Measurements from ENCODE around the gene HK2. TPM values are rescaled to one million over a fixed set of nuclear protein-coding genes. Genes with fewer than 3 reads are reported as not detected.
"Not testable (repeated sequence)": the region's sequence is repeated elsewhere in the genome, so short reads cannot be mapped to it uniquely, and the experiment has no call there.

Gene HK2
- polyA plus RNA-seq, 12 donors, result 4.5 to 10.6 (median 6.7) TPM; not detected in 1

DNA sequence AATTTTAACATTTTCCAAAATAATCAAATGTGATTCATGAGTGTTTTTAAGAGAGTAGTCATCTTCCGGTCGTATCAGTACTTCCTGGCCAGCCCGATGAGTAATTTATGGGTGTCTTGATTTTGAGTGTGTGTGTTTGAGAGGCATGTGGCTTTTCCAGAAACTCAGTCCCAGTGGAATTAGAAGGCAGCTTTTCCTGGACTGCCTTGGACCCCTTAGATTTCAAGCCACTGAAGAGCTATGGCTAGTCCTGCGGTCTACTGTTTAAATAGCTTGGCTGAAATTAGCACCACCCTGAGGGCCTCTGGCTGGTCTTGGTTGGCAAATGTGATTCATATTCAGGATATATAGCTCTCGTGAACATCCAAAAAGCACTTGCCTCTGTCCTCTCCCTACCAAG, 59.4 kb downstream of the HK2 start:
- no peak for DNase-seq

DNA sequence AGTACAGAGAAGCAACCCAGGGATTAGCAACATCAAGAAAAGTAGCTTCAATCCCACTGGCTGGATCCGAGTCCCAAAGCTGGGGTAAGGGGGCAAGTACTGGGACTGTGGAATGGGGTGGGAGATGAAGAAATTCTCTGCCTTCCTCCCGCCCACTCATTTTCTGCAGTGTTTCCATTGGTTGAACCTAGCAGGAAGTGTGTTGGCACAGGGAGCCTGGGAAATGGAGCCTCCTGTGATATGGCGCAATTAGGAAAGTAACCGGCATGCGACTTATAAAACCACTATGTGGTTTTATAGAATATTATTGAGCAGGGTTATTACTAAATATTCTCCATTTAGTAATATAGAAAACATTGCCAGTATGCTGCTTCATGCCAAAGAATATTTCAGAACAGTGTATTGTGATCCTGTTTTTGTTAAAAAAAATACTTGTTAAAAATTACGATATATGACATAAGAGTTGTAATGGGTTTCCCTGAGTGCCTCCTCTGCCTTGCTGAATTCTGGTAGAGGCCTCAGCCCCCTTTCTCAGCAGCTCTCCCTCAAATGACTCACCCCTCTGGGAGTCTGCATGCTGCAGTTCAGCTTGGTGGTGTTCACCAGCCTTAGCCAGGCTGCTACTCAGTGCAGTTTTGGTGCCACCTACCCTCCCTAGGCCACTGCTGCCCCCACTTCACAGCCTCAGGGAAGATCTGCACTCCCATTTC, 60.5 kb downstream of the HK2 start:
- DNase-seq, result no peak

DNA sequence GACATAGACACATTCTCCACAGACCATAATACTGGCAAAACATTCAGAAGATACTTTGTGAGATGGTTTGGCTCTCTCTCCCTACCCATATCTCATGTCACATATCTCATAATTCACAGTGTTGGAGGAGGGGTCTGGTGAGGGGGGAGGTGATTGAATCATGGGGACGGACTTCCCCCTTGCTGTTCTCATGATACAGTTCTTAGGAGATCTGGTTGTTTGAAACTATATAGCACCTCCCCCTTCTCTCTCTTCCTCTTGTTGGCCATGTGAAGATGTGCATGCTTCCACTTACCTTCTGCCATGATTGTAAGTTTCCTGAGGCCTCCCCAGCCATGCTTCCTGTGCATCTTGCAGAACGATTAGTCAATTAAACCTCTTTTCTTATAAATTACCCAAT, 61.1 kb downstream of the HK2 start:
- no peak for DNase-seq

GRCh38 chr2:74896232-74896631, 62.3 kb downstream of the HK2 start:
- DNase-seq, result no peak

- DNase-seq, result not testable (repeated sequence)
These were observed 66.3 kb downstream of the HK2 start for GRCh38 chr2:74900225-74900624.

DNA sequence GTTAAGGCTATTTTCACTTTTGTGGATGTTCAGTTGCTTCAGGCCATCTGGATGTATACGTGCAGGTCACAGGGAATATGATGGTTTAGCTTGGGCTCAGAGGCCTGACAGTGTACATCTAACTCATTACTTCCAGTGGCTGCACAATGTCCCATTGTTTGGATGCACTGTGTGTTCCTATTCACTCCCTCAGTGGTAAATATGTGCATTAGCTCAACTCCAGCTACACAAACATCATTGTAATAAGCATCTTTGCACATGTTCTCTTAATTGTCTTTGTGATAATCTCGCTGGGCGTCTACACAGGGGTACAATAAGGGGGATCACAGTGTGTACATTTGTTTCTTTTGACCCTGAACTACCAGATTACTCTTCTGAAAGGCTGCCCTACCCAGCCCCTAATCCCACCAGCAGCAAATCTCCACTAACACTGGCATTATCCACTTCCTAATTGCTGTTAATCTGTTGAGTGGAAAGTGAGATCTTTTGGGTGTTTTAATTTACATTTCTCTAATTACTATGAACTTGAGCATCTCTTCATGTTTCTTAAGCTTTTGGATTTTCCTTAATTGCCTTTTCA, 68.4 kb downstream of the HK2 start:
- DNase-seq, result no peak

GRCh38 chr2:74906395-74906794, 72.5 kb downstream of the HK2 start:
- no peak for DNase-seq

DNA sequence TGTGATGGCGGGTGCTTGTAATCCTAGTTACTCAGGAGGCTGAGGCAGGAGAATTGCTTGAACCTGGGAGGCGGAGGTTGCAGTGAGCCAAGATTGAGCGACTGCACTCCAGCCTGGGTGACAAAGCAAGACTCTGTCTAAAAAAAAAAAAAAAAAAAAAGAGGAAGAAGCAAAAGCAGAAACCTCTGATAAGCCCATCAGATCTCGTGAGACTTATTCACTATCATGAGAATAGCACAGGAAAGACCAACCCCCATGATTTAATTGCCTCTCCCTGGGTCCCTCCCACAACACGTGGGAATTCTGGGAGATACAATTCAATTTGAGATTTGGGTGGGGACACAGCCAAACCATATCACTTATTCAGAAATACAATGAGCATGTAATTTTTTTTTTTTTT, 73.6 kb downstream of the HK2 start:
- DNase-seq, result not testable (repeated sequence)

DNA sequence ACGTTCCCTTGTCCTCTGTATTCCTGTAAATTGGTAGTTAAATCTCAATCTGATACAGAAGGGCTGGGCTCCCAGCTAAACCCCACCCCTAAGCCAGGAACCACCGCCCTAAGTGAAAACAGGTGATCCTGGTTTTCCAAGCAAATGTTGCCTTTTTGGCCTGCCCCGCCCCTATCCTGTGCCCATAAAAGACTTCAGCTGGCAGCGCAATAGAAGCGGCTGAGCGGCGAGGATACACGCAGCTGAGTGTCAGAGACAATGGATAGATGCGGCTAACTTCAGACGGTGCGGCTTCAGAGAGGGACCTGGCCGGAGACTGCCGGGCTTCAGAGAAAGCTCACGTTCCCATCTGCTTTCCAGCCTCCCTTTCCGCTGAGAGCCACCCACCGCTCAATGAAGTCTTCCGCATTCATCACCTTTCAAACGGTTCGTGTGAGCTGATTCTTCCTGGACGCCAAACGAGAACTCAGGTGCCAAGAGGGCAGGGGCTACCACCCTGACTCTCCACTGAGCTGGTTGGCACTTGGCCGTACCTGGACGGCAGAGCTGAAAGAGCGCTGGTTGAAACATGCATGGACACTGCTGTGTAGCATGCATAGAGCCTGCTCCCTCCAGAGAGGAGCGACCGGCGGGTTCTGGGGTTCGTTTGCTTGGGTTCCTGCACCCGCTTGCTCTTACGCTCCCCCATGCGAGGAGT, 75.0 kb downstream of the HK2 start:
- DNase-seq, result no peak

GRCh38 chr2:74910245-74910644, 76.3 kb downstream of the HK2 start:
- DNase-seq, result no peak

DNA sequence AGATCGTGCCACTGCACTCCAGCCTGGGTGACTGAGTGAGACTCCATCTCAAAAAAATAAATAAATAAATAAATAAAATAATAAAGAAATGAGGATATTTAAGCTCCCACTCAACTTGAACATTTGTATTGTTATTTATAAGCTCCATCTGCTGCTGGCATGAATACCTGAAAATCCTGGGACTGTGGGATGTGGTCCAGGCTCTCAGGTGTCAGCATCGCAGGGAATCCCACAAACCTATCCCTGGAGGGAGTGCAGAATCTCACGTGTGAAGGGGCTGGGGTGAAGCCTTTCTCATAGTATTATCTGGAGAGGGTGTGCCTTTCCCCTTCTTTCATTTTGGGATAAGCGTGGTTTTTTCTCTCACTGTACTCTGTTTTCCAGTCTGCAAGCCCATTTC, 77.1 kb downstream of the HK2 start:
- no peak for DNase-seq

GRCh38 chr2:74915743-74916142, 81.8 kb downstream of the HK2 start:
- no peak for DNase-seq

DNA sequence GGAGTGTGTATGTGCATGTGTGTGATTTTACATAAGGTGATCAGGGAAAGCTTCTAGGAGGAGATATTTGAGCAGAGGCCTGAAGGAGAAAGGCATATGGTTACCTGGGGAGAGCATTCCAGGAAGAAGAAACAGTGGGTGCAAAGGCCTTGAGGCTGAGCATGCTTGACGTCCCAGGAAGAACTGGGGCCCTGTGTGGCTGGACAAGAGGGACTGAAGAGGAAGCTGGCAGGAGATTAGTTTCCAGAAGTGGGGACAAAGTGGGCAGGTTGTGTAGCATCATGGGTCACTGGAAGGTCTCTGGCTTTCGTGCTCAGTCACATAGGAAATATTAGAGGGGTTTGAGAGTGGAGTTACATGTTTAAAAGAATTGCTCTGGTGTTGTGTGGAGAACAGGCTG, 82.5 kb downstream of the HK2 start:
- no peak for DNase-seq

- DNase-seq, result no peak
These were observed 84.0 kb downstream of the HK2 start for GRCh38 chr2:74917702-74918619.

GRCh38 chr2:74919827-74920226, 85.9 kb downstream of the HK2 start:
- peak; percentile 46 for DNase-seq

- no peak for DNase-seq
These were observed 87.4 kb downstream of the HK2 start for GRCh38 chr2:74921236-74921736.

DNA sequence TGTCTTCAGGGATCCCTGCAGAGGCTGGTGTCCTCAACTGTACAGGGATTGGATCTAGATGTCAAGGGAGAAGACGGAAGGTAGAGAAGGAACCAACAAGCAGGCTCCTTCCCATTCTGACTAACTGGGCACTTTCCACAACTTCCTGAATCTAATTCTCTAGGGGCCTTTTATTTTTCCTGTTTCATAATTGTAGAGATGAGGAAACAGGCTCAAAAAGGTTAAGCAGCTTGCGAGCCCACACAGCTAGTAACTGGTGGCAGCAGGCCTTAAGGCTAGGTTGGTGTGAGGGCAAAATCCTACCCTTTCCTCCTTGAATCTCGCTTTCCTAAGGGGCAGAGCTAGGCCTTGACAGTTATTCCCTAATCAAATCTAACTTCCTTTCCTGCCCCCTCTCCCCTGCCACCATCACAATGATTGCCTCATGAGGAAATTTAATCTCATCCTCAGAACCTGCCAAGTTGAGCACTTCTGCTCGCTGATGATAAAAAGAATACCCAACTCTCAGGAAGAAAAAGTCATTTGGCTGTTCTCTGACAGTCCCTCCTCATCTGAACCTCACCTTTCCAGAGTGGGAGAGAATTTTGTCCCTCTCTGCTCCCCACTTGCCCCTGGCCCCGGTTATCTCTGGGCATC, 88.8 kb downstream of the HK2 start:
- DNase-seq, result no peak

- DNase-seq, result no peak
These were observed 90.7 kb downstream of the HK2 start for GRCh38 chr2:74924463-74925265.

GRCh38 chr2:74925361-74925786, 91.4 kb downstream of the HK2 start:
- DNase-seq, result no peak

DNA sequence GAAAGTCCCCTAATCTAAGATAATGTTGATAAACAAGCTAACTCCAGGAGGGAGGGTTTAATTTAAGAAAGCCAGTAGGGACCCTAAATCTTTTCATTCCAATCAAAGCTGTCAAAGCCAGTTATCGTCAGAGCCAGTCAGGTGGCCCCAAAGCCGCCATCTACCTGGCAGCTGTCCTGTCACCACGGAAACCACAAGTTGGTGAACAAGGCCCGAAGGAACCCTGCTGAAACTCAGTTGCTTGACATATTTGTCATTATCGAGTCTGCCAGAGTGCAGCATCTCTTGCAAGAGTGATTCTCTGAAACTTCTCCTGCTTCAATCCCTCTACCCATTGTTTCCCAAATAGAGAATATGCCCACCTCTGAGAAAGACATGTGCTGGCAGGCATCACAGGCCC, 93.7 kb downstream of the HK2 start:
- DNase-seq, result no peak

Data from muscle of arm (tissue), 12 donors.